ENCODE measurements around the gene EPAS1.

Gene EPAS1

DNA sequence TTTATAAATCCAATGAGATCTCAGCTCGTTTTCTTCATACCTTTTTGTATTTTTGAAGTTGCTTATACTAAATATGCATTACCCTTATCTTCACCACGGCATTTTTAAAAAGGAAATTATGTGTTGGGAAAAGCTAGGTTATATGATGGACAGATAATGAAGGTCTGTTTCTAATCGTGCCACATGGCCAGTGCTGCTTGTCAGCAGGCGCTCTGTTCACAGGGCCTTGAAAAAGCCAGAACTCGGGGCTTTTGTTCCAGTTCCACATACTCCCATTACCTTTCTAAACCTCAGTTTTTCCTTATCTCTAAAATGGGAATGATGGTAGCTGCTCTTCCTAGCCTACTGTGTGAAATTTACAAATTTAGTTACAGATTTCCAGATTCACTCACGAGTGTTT lies 42.0 kb downstream of the EPAS1 start:
- in situ Hi-C loops (cut with HindIII; ENCODE audit: low sequenced_read_pairs): no loop called here
- DNase-seq (ENCODE audit: low read depth, low spot score): no peak
- TF ChIP-seq, protein P1, sequence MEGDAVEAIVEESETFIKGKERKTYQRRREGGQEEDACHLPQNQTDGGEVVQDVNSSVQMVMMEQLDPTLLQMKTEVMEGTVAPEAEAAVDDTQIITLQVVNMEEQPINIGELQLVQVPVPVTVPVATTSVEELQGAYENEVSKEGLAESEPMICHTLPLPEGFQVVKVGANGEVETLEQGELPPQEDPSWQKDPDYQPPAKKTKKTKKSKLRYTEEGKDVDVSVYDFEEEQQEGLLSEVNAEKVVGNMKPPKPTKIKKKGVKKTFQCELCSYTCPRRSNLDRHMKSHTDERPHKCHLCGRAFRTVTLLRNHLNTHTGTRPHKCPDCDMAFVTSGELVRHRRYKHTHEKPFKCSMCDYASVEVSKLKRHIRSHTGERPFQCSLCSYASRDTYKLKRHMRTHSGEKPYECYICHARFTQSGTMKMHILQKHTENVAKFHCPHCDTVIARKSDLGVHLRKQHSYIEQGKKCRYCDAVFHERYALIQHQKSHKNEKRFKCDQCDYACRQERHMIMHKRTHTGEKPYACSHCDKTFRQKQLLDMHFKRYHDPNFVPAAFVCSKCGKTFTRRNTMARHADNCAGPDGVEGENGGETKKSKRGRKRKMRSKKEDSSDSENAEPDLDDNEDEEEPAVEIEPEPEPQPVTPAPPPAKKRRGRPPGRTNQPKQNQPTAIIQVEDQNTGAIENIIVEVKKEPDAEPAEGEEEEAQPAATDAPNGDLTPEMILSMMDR (IDR thresholded peaks at IDR 0.05; ENCODE audit: low read depth, low read length): no peak
- H3K4me3 ChIP-seq (ENCODE audit: low read depth, low read length): no peak overlapping the region

DNA sequence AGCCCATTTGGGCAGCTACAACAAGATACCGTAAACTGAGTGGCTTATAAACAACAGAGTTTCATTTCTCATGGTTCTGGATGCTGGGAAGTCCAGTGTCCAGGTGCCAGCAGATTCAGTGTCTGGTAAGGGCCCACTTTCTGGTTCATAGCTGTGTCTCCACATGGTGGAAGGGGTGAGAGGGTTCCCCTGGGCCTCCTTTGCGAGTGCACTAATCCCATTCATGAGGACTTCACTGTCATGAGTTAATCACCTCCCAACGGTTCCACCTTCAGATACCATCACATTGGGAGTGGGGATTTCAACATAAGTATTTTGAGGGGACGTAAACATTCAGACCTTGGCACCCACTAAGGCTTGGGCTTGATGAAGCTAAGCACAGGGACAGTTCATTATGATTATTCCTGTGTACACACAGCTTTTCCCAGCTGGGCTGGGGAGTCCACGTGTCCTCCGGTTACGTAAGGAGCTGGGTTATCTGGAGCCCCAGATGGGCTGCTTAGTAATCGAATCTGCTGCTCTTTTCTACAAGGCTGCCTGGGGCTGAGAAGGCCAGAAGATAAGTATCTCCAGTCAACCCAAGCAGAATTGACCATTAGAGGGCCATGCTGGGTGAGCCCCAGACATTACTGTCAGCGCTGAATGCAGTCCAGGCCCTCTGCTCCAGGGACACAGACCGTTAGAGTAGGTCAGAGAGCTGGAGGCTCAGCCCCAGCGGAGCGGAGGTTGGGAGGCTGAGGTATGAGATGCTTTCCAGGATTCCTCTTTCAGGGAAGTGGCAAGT lies 42.7 kb downstream of the EPAS1 start:
- no peak for DNase-seq (ENCODE audit: low read depth, low spot score)

DNA sequence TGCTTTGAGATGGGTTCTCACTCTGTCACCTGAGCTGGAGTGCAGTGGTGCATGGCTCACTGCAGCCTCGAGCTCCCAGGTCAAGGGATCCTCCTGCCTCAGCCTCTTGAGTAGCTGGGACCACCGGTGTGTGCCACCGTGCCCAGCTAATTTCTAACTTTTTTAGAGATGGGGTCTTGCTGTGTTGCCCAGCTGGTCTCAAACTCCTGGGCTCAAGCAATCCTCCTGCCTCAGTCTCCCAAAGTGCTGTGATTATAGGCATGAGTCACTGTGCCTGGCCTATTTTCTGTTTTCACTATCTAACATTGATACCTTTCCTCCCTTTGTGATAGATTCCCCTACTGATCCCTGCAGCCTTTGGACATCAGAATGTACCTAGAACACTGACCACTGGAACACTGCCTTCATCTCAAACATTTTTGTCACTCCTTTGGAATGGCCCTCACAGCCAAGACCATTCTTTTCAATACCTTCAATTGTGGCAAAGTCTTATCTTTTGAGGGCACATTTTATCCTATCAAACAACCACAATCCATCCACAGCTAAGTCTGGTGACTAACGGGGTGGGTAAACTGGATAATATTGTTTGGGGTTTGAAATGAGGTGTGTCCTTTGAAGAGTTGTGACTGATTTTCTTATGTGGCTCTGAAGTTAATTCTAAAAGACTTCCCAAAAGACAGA lies 43.7 kb downstream of the EPAS1 start:
- TF ChIP-seq, protein P1 (IDR thresholded peaks at IDR 0.05; ENCODE audit: low read depth, low read length): no peak
- in situ Hi-C loops (cut with HindIII; ENCODE audit: low sequenced_read_pairs): no loop called here
- DNase-seq (ENCODE audit: low read depth, low spot score): no peak
- H3K4me3 ChIP-seq (ENCODE audit: low read depth, low read length): no peak overlapping the region

More for the DNA sequence above, 42.7 kb downstream of the EPAS1 start:
- TF ChIP-seq, protein P1 (IDR thresholded peaks at IDR 0.05; ENCODE audit: low read depth, low read length): no peak
- in situ Hi-C loops (cut with HindIII; ENCODE audit: low sequenced_read_pairs): no loop called here
- H3K4me3 ChIP-seq (ENCODE audit: low read depth, low read length): no peak overlapping the region

DNA sequence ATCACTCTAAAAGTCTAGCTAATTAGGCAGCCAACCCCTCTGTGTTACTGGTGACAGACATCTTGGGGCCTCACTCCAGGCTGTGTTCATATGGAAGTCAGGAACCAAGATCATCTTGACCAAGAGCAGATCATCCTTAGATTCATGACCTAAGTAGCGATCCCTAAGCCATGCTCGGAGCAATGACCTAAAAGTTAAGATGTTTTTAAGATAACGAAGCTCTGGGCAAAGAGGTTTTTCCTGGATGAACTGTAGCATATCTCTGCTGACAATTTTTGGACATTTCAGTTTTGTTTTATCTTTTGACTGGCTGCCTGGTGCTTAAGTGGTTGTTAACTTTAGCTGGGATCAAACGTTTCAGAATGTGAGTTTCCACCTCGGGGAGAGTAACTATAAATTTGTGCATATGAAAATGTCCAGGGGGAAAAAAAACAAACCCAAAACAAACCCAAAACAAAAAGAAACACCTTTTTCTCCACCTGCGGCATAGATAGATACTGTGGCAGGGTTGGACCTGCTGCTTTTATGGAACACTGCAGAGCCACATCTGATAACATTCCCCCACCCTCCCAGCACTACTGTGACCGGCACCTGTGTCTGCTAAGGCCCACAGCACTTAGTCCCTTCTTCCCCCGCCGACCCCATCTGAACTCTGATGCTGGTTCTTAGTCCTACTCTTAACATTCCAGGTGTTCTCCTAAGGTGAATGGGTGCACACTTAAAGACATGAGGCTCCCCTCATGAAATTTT lies 45.5 kb downstream of the EPAS1 start:
- in situ Hi-C loops (cut with HindIII; ENCODE audit: low sequenced_read_pairs): no loop called here
- no peak overlapping the region for H3K4me3 ChIP-seq (ENCODE audit: low read depth, low read length)
- no peak for DNase-seq (ENCODE audit: low read depth, low spot score)
- TF ChIP-seq, protein P1 (IDR thresholded peaks at IDR 0.05; ENCODE audit: low read depth, low read length): no peak

DNA sequence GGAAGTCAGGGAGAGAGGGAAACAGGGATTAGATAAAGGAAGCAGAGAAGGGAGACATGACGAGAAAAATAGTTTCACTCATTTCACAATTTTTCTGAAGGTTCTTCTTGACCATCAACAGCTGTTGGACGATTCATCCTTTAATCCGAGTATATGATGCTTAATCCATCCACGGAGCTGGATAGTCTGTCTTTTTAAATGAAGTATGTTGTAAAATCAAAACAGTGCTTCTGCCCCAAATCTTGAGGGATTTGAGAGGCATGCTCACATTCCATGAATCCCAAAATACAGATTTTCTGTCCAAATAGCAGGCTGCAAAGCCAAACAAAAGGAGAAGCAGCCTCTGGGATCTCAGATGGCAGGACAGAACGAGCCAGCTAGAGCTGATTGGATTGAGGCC lies 47.5 kb downstream of the EPAS1 start:
- no peak for DNase-seq (ENCODE audit: low read depth, low spot score)
- in situ Hi-C loops (cut with HindIII; ENCODE audit: low sequenced_read_pairs): no loop called here
- TF ChIP-seq, protein P1 (IDR thresholded peaks at IDR 0.05; ENCODE audit: low read depth, low read length): no peak
- H3K4me3 ChIP-seq (ENCODE audit: low read depth, low read length): no peak overlapping the region

DNA sequence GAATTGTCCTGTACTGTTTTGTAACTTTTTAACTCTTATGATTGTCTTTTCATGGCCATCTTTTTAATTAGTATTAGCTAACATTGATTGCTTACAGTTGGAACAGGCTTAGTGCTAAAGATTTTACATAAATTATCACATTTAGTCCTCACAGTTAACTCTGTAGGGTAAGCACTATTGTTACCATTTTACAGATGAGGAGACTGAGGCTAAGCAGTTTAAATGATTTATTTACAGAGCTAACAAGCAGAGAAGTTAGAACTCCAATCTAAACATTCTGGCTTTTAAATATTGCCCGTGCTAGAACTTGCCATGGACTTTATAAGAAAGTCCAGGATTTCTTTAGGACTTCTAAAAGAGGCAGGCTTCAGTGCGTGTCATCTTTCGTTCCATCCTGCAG lies 48.6 kb downstream of the EPAS1 start:
- TF ChIP-seq, protein P1 (IDR thresholded peaks at IDR 0.05; ENCODE audit: low read depth, low read length): no peak
- DNase-seq (ENCODE audit: low read depth, low spot score): no peak
- in situ Hi-C loops (cut with HindIII; ENCODE audit: low sequenced_read_pairs): no loop called here
- H3K4me3 ChIP-seq (ENCODE audit: low read depth, low read length): no peak overlapping the region
